ENCODE results near the gene ILK.

The ILK gene

DNA sequence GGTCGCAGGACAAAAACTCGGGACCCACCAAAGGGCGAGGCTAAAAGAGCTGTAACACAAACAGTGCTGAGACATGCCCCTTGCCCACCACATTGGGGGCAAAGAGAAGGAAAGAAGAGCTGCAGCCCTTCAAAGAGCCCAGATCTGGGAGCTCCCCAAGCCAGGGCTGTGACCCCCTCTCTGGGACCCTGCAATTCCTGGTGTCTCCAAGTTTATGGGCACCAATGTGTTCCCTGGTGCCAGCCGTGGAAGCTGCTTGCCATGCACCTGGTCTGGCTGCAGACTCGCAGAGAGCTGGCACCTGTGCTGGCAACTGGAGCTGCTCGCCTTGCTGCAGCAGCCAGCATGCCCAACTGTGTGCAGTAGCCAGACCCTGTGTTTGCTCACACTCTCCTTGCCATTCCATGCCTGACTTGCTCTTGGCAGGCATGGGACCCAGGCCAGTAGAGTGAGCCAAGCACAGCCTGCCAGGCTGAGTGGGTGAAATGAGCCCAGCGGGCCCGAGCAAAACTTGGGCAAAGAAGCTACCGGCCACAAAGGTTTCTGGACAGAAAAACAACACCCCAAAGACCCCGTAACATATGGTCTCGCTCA lies 16.1 kb upstream of the ILK start:
- Histone ChIP-seq H4K20me1 (ENCODE audit: low read depth, low read length) (no peaks in the 10 kb centered on the region), H3K36me3 (ENCODE audit: low read length) (peaks cover 22% of the 10 kb centered on the region; the same call in 1 of the 2 replicates), H3K4me2 (ENCODE audit: low read depth, low read length, poor library complexity, severe bottlenecking) (no peak overlapping the region), H3K9ac (ENCODE audit: low read length) (no peak overlapping the region), H3K27ac (ENCODE audit: low read depth, low read length) (no peak overlapping the region), H3K9me3 (ENCODE audit: insufficient read depth, low read length) (peaks cover 7% of the 10 kb centered on the region; the same call in 1 of the 2 replicates), H3K9me2 (replicated peaks; ENCODE audit: insufficient read depth, low read length) (no peaks in the 10 kb centered on the region), H3K4me3 (ENCODE audit: insufficient read depth, low read length, poor library complexity, severe bottlenecking) (no peak overlapping the region), H3K79me2 (ENCODE audit: insufficient read depth, low read length) (no peaks in the 10 kb centered on the region), H2AFZ (ENCODE audit: low read depth, low read length, severe bottlenecking) (no peak overlapping the region), H3F3A (ENCODE audit: insufficient read depth) (peaks cover 15% of the 10 kb centered on the region), H3K27me3 (ENCODE audit: low read length) (no peaks in the 10 kb centered on the region)
- TF ChIP-seq, protein P1, sequence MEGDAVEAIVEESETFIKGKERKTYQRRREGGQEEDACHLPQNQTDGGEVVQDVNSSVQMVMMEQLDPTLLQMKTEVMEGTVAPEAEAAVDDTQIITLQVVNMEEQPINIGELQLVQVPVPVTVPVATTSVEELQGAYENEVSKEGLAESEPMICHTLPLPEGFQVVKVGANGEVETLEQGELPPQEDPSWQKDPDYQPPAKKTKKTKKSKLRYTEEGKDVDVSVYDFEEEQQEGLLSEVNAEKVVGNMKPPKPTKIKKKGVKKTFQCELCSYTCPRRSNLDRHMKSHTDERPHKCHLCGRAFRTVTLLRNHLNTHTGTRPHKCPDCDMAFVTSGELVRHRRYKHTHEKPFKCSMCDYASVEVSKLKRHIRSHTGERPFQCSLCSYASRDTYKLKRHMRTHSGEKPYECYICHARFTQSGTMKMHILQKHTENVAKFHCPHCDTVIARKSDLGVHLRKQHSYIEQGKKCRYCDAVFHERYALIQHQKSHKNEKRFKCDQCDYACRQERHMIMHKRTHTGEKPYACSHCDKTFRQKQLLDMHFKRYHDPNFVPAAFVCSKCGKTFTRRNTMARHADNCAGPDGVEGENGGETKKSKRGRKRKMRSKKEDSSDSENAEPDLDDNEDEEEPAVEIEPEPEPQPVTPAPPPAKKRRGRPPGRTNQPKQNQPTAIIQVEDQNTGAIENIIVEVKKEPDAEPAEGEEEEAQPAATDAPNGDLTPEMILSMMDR (IDR thresholded peaks at IDR 0.05; ENCODE audit: insufficient read depth, low read length, poor library complexity, severe bottlenecking), result no peak
- no peak for TF ChIP-seq EZH2phosphoT487 (conservative IDR thresholded peaks at IDR 0.05; ENCODE audit: low read length)

DNA sequence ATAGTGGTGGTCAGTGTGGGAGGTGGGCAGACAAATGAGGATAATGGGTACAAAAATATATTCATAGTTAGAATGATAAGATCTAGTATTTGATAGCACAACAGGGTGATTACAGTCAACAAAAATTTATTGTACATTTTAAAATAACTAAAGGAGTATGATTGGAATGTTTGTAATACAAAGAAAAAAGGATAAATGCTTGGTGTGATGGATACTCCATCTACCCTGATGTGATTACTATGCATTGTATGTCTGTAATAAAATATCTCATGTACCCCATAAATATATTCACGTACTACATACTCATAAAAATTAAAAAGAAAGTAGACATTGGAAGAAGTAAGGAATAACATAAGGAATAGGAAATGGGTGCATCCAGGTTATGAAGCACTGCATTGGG lies 15.6 kb upstream of the ILK start:
- no peak overlapping the region for H2AFZ ChIP-seq (ENCODE audit: low read depth, low read length, severe bottlenecking)
- peaks cover 15% of the 10 kb centered on the region for H3F3A ChIP-seq (ENCODE audit: insufficient read depth)
- H3K4me3 ChIP-seq (ENCODE audit: insufficient read depth, low read length, poor library complexity, severe bottlenecking), result no peak overlapping the region
- TF ChIP-seq EZH2phosphoT487 (conservative IDR thresholded peaks at IDR 0.05; ENCODE audit: low read length), result no peak
- TF ChIP-seq, protein P1 (IDR thresholded peaks at IDR 0.05; ENCODE audit: insufficient read depth, low read length, poor library complexity, severe bottlenecking), result no peak
- H3K79me2 ChIP-seq (ENCODE audit: insufficient read depth, low read length), result no peaks in the 10 kb centered on the region
- no peaks in the 10 kb centered on the region for H3K9me2 ChIP-seq (replicated peaks; ENCODE audit: insufficient read depth, low read length)
- no peaks in the 10 kb centered on the region for H3K27me3 ChIP-seq (ENCODE audit: low read length)
- no peak overlapping the region for H3K4me2 ChIP-seq (ENCODE audit: low read depth, low read length, poor library complexity, severe bottlenecking)
- peaks cover 18% of the 10 kb centered on the region; the same call in 1 of the 2 replicates for H3K36me3 ChIP-seq (ENCODE audit: low read length)
- peaks cover 7% of the 10 kb centered on the region; the same call in 1 of the 2 replicates for H3K9me3 ChIP-seq (ENCODE audit: insufficient read depth, low read length)
- no peak overlapping the region for H3K9ac ChIP-seq (ENCODE audit: low read length)
- no peaks in the 10 kb centered on the region for H4K20me1 ChIP-seq (ENCODE audit: low read depth, low read length)
- no peak overlapping the region for H3K27ac ChIP-seq (ENCODE audit: low read depth, low read length)

DNA sequence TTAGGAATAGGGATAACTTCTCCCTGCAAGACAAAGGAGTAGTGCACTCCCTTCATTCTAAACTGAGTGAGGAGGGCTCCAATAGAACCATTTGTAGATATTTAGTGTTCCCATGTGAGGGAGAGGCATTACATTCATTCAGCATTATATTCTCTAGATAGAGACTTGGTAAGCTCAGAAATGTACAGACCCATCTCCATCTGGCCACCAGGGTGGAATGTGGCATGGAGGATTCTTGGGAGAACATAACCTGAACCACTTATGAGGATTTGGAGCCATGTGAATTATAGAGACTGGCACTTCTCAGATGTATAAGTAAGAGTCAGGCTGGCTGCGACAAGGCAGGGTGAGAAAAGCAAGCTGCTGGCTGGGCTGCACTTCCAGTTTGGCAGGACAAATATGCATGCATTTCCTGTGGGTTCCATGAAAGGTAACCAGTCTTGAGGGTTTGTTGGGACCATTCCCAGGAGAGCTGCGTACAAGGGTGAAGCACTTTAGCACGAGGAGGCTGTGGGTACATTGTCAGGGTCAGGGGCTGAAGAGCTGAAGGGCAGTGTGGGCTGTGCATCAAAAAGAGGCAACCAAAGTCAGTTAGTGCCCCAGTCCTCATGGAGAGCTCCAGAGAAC lies 9.3 kb upstream of the ILK start:
- Histone ChIP-seq H3K9me3 (ENCODE audit: insufficient read depth, low read length) (no peaks in the 10 kb centered on the region), H3K4me2 (ENCODE audit: low read depth, low read length, poor library complexity, severe bottlenecking) (no peak overlapping the region), H3K4me3 (ENCODE audit: insufficient read depth, low read length, poor library complexity, severe bottlenecking) (no peak overlapping the region), H3K27ac (ENCODE audit: low read depth, low read length) (no peak overlapping the region), H4K20me1 (ENCODE audit: low read depth, low read length) (no peaks in the 10 kb centered on the region; the same call in 1 of the 2 replicates), H3K9me2 (replicated peaks; ENCODE audit: insufficient read depth, low read length) (no peaks in the 10 kb centered on the region), H3F3A (ENCODE audit: insufficient read depth) (peaks cover 4% of the 10 kb centered on the region), H2AFZ (ENCODE audit: low read depth, low read length, severe bottlenecking) (no peak overlapping the region), H3K9ac (ENCODE audit: low read length) (no peak overlapping the region), H3K27me3 (ENCODE audit: low read length) (no peaks in the 10 kb centered on the region), H3K79me2 (ENCODE audit: insufficient read depth, low read length) (0 out of 2 replicates have a peak, but pooled peaks cover 5% of the 10 kb centered on the region), H3K36me3 (ENCODE audit: low read length) (peaks cover 15% of the 10 kb centered on the region; the same call in 1 of the 2 replicates)
- TF ChIP-seq EZH2phosphoT487 (conservative IDR thresholded peaks at IDR 0.05; ENCODE audit: low read length), result no peak
- TF ChIP-seq, protein P1 (IDR thresholded peaks at IDR 0.05; ENCODE audit: insufficient read depth, low read length, poor library complexity, severe bottlenecking), result no peak
